Stomach (tissue), 4 donors: Measurements from ENCODE around the gene FYN.

ENCODE experiments used
- CTCF ChIP-seq, 7 experiments: fragments of 450-650 bp in 4 of 7; fragments of 200-600 bp in 3 of 7; sonication (generic) in 3 of 7; IDR thresholded peaks; one replicate each; pipeline ENCODE4 v1.5.1; 2016 to 2019; ENCODE audit warnings: antibody characterized with exemption in 7 of 7, control low read depth in 2 of 7, mild to moderate bottlenecking in 1 of 7
- EP300 ChIP-seq: sonication (generic); formaldehyde crosslinking; IDR thresholded peaks from one replicate; pipeline ENCODE4 v1.6.1; 2017; ENCODE audit warnings: antibody characterized with exemption
- POLR2A ChIP-seq, 4 donors: fragments of 450-650 bp; IDR thresholded peaks; one replicate each; pipeline ENCODE4 v1.6.1; 2016; ENCODE audit warnings: antibody characterized with exemption in 4 of 4, control low read depth in 2 of 4, mild to moderate bottlenecking in 1 of 4, moderate library complexity in 1 of 4
- POLR2AphosphoS5 ChIP-seq, 3 donors: sonication (generic); formaldehyde crosslinking; IDR thresholded peaks; one replicate each; pipeline ENCODE4 v1.6.1; 2016; ENCODE audit warnings: antibody characterized with exemption in 3 of 3

GRCh38 chr6:111899531-111899930, 26.3 kb upstream of the FYN start:
- TF ChIP-seq POLR2A (IDR thresholded peaks at IDR 0.05) = no peak
- TF ChIP-seq CTCF (IDR thresholded peaks at IDR 0.05) = no peak
- TF ChIP-seq POLR2AphosphoS5 (IDR thresholded peaks at IDR 0.05) = no peak
- TF ChIP-seq EP300 = no peak
